Activated T-helper 2 cell treated with anti-CD3 and anti-CD28 coated beads, Interferon-gamma antibody, Interleukin-2, Interleukin-4, amounts not matched to agents 10 μg/mL and 5 μg/mL and 100 μg/mL, durations not matched to agents 14 hours and 24 hours and 36 hours (primary cell): ENCODE measurements around the gene MRPL37. TPM values are rescaled to one million over a fixed set of nuclear protein-coding genes. Genes with fewer than 3 reads are reported as not detected.
A peak's percentile ranks its signal among the peaks of the same experiment; 100 is the strongest.

ENCODE experiments used
- DNase-seq: peaks from one replicate; pipeline ENCODE4 v3.0.0; 2021; ENCODE audit warnings: low spot score
- H3K27ac Mint-ChIP-seq: one replicate; pipeline ENCODE4 v1.8.0; 2021; ENCODE audit warnings: mixed read lengths
- H3K27me3 Mint-ChIP-seq: one replicate; pipeline ENCODE4 v1.8.0; 2021; ENCODE audit warnings: low read depth, mixed read lengths
- H3K36me3 Mint-ChIP-seq: one replicate; pipeline ENCODE4 v1.8.0; 2021; ENCODE audit warnings: low read depth, mixed read lengths
- H3K4me1 Mint-ChIP-seq: one replicate; pipeline ENCODE4 v1.8.0; 2021; ENCODE audit warnings: low read depth, mixed read lengths
- H3K4me3 Mint-ChIP-seq: one replicate; pipeline ENCODE4 v1.8.0; 2021; ENCODE audit warnings: low read depth, mild to moderate bottlenecking, moderate library complexity, mixed read lengths
- H3K9me3 Mint-ChIP-seq: one replicate; pipeline ENCODE4 v1.8.0; 2021; ENCODE audit warnings: mixed read lengths
- intact Hi-C: fragments of 100-400 bp; cut with micrococcal nuclease; formaldehyde crosslinking; loops from one replicate; pipeline ENCODE4 v1.15.1; 2023
- total RNA-seq: library from RNA; stranded (reverse); gene quantifications from 2 replicates; pipeline ENCODE4 v1.2.3, GENCODE V29; 2022

MRPL37 gene
- total RNA-seq, 1 donor from 2014 or later, result 130 TPM

GRCh38 chr1:54212872-54213271 lies 12.9 kb downstream of the MRPL37 start:
- Mint-ChIP-seq H3K4me1 (no peaks in the 10 kb centered on the region), H3K9me3 (no peaks in the 10 kb centered on the region), H3K27me3 (no peaks in the 10 kb centered on the region), H3K4me3 (no peak overlapping the region), H3K36me3 (peaks cover 81% of the 10 kb centered on the region), H3K27ac (no peak overlapping the region)
- intact Hi-C loops, result no loop called here
- DNase-seq, result no peak

GRCh38 chr1:54215523-54215922 lies 15.6 kb downstream of the MRPL37 start:
- peaks cover 77% of the 10 kb centered on the region for H3K36me3 Mint-ChIP-seq
- H3K27me3 Mint-ChIP-seq, result no peaks in the 10 kb centered on the region
- H3K4me1 Mint-ChIP-seq, result no peaks in the 10 kb centered on the region
- intact Hi-C loops, result no loop called here
- H3K9me3 Mint-ChIP-seq, result no peaks in the 10 kb centered on the region
- DNase-seq, result no peak
- no peak overlapping the region for H3K4me3 Mint-ChIP-seq
- H3K27ac Mint-ChIP-seq, result no peak overlapping the region

- intact Hi-C loops, result no loop called here
- Mint-ChIP-seq H3K4me1 (no peaks in the 10 kb centered on the region), H3K36me3 (peaks cover 59% of the 10 kb centered on the region), H3K27me3 (no peaks in the 10 kb centered on the region), H3K9me3 (no peaks in the 10 kb centered on the region), H3K4me3 (no peak overlapping the region), H3K27ac (peak overlapping the region; percentile 42)
- DNase-seq, result no peak
These were observed 19.1 kb downstream of the MRPL37 start for GRCh38 chr1:54218883-54219687.

GRCh38 chr1:54219688-54220003 lies 19.7 kb downstream of the MRPL37 start:
- Mint-ChIP-seq H3K9me3 (no peaks in the 10 kb centered on the region), H3K4me3 (no peak overlapping the region), H3K27me3 (no peaks in the 10 kb centered on the region), H3K27ac (peak overlapping the region; percentile 37), H3K4me1 (no peaks in the 10 kb centered on the region), H3K36me3 (peaks cover 55% of the 10 kb centered on the region)
- intact Hi-C loops, result no loop called here
- DNase-seq, result no peak

GRCh38 chr1:54220004-54220811 lies 20.2 kb downstream of the MRPL37 start:
- Mint-ChIP-seq H3K4me1 (no peaks in the 10 kb centered on the region), H3K36me3 (peaks cover 50% of the 10 kb centered on the region), H3K4me3 (no peak overlapping the region), H3K27me3 (no peaks in the 10 kb centered on the region), H3K9me3 (no peaks in the 10 kb centered on the region), H3K27ac (peak overlapping the region; percentile 37)
- DNase-seq, result no peak
- intact Hi-C loops, result no loop called here

GRCh38 chr1:54221113-54221834 lies 21.3 kb downstream of the MRPL37 start:
- DNase-seq, result no peak
- Mint-ChIP-seq H3K36me3 (peaks cover 48% of the 10 kb centered on the region), H3K27me3 (no peaks in the 10 kb centered on the region), H3K9me3 (no peaks in the 10 kb centered on the region), H3K4me3 (no peak overlapping the region), H3K4me1 (no peaks in the 10 kb centered on the region), H3K27ac (no peak overlapping the region)
- intact Hi-C loops, result no loop called here

- Mint-ChIP-seq H3K9me3 (no peaks in the 10 kb centered on the region), H3K4me1 (no peaks in the 10 kb centered on the region), H3K4me3 (no peak overlapping the region), H3K36me3 (peaks cover 42% of the 10 kb centered on the region), H3K27ac (no peak overlapping the region), H3K27me3 (no peaks in the 10 kb centered on the region)
- intact Hi-C loops, result no loop called here
- no peak for DNase-seq
These were observed 22.0 kb downstream of the MRPL37 start for GRCh38 chr1:54221867-54222484.

GRCh38 chr1:54222711-54223110 lies 22.7 kb downstream of the MRPL37 start:
- intact Hi-C loops, result no loop called here
- no peak for DNase-seq
- H3K36me3 Mint-ChIP-seq, result peaks cover 41% of the 10 kb centered on the region
- H3K27ac Mint-ChIP-seq, result peak overlapping the region; percentile 44
- H3K27me3 Mint-ChIP-seq, result no peaks in the 10 kb centered on the region
- no peak overlapping the region for H3K4me3 Mint-ChIP-seq
- H3K4me1 Mint-ChIP-seq, result peaks cover 2% of the 10 kb centered on the region
- no peaks in the 10 kb centered on the region for H3K9me3 Mint-ChIP-seq

- no peaks in the 10 kb centered on the region for H3K9me3 Mint-ChIP-seq
- no peaks in the 10 kb centered on the region for H3K27me3 Mint-ChIP-seq
- no peak overlapping the region for H3K27ac Mint-ChIP-seq
- H3K4me1 Mint-ChIP-seq, result peaks cover 8% of the 10 kb centered on the region
- peaks cover 38% of the 10 kb centered on the region for H3K36me3 Mint-ChIP-seq
- no peak for DNase-seq
- no peak overlapping the region for H3K4me3 Mint-ChIP-seq
- intact Hi-C loops, result no loop called here
These were observed 23.7 kb downstream of the MRPL37 start for GRCh38 chr1:54223441-54224202.

GRCh38 chr1:54224233-54224632 lies 24.3 kb downstream of the MRPL37 start:
- intact Hi-C loops, result no loop called here
- Mint-ChIP-seq H3K4me3 (no peak overlapping the region), H3K27me3 (no peaks in the 10 kb centered on the region), H3K9me3 (no peaks in the 10 kb centered on the region), H3K4me1 (peaks cover 11% of the 10 kb centered on the region), H3K36me3 (peaks cover 32% of the 10 kb centered on the region), H3K27ac (no peak overlapping the region)
- no peak for DNase-seq

GRCh38 chr1:54225378-54225777 lies 25.4 kb downstream of the MRPL37 start:
- Mint-ChIP-seq H3K4me3 (no peak overlapping the region), H3K4me1 (peaks cover 19% of the 10 kb centered on the region), H3K27me3 (no peaks in the 10 kb centered on the region), H3K36me3 (peaks cover 33% of the 10 kb centered on the region), H3K9me3 (no peaks in the 10 kb centered on the region), H3K27ac (no peak overlapping the region)
- intact Hi-C loops, result no loop called here
- DNase-seq, result no peak

GRCh38 chr1:54225986-54226559 lies 26.1 kb downstream of the MRPL37 start:
- Mint-ChIP-seq H3K9me3 (no peaks in the 10 kb centered on the region), H3K36me3 (peaks cover 36% of the 10 kb centered on the region), H3K27ac (no peak overlapping the region), H3K4me1 (peaks cover 26% of the 10 kb centered on the region), H3K4me3 (no peak overlapping the region), H3K27me3 (no peaks in the 10 kb centered on the region)
- intact Hi-C loops, result no loop called here
- no peak for DNase-seq
